DND-41 (cell line): ENCODE measurements around the gene C17orf75.

Experiments
- ATAC-seq: fragments of 200-7000 bp; cut with Tn5 transposase; 3 replicates; pipeline ENCODE4 v1.9.1; 2021; ENCODE audit warnings: low read depth; ENCODE audit not compliant: insufficient read depth
- DNase-seq: peaks from one replicate; pipeline ENCODE4 v3.0.0-alpha.2; 2020
- H2AFZ ChIP-seq: 2 replicates; pipeline ENCODE4 v1.6.0; 2012; ENCODE audit warnings: low read depth, low read length
- H3K27ac ChIP-seq: 2 replicates; pipeline ENCODE4 v1.5.1; 2012; ENCODE audit warnings: low read length, inconsistent platforms
- H3K27me3 ChIP-seq: fragments of 200-600 bp; sonication (generic); 2 replicates; pipeline ENCODE4 v1.6.0; 2012; ENCODE audit warnings: low read length, mild to moderate bottlenecking, inconsistent platforms; ENCODE audit not compliant: insufficient read depth, poor library complexity
- H3K36me3 ChIP-seq: 2 replicates; pipeline ENCODE4 v1.5.1; 2012; ENCODE audit warnings: low read length, inconsistent platforms; ENCODE audit not compliant: insufficient read depth
- H3K4me1 ChIP-seq: 2 replicates; pipeline ENCODE4 v1.5.1; 2012; ENCODE audit warnings: mild to moderate bottlenecking, low read length; ENCODE audit not compliant: insufficient read depth
- H3K4me2 ChIP-seq: 2 replicates; pipeline ENCODE4 v1.6.0; 2012; ENCODE audit warnings: mild to moderate bottlenecking, moderate library complexity, low read length, inconsistent platforms; ENCODE audit not compliant: insufficient read depth
- H3K4me3 ChIP-seq, 2 experiments: fragments of 200-600 bp in 1 of 2; shearing (Covaris generic) in 1 of 2; 2 replicates each; pipeline ENCODE4 v1.5.1; 2012 to 2016; ENCODE audit warnings: inconsistent platforms in 2 of 2, low read length in 2 of 2, mild to moderate bottlenecking in 2 of 2, low read depth in 1 of 2, moderate library complexity in 1 of 2
- H3K79me2 ChIP-seq: 2 replicates; pipeline ENCODE4 v1.6.0; 2012; ENCODE audit warnings: low read length, inconsistent platforms; ENCODE audit not compliant: insufficient read depth
- H3K9ac ChIP-seq: 2 replicates; pipeline ENCODE4 v1.6.0; 2012; ENCODE audit warnings: low read depth, mild to moderate bottlenecking, inconsistent platforms, low read length, moderate library complexity
- H3K9me3 ChIP-seq: 2 replicates; pipeline ENCODE4 v1.5.1; 2012; ENCODE audit warnings: low read length, moderate library complexity, mild to moderate bottlenecking, inconsistent platforms; ENCODE audit not compliant: insufficient read depth, severe bottlenecking
- H4K20me1 ChIP-seq: 2 replicates; pipeline ENCODE4 v1.6.0; 2012; ENCODE audit warnings: low read length; ENCODE audit not compliant: insufficient read depth
- CTCF ChIP-seq: IDR thresholded peaks from 2 replicates; pipeline ENCODE4 v1.5.1; 2012; ENCODE audit warnings: borderline replicate concordance, low read length, moderate library complexity, mild to moderate bottlenecking; ENCODE audit not compliant: poor library complexity, severe bottlenecking; ENCODE audit errors: extremely low read depth
- EZH2 ChIP-seq: IDR thresholded peaks from 3 replicates; pipeline ENCODE4 v1.6.1; 2012; ENCODE audit warnings: borderline replicate concordance, low read depth, mild to moderate bottlenecking, moderate library complexity, low read length, inconsistent platforms; ENCODE audit not compliant: severe bottlenecking

C17orf75 gene

GRCh38 chr17:32311028-32311536 lies 30.9 kb downstream of the C17orf75 start:
- Histone ChIP-seq H3K9ac (no peak overlapping the region), H4K20me1 (0 out of 2 replicates have a peak, but pooled peaks cover 3% of the 10 kb centered on the region), H3K4me1 (no peaks in the 10 kb centered on the region), H3K27ac (no peak overlapping the region), H3K27me3 (peaks cover 10% of the 10 kb centered on the region), H3K9me3 (no peaks in the 10 kb centered on the region), H3K4me3 (no peak overlapping the region), H3K36me3 (no peaks in the 10 kb centered on the region), H2AFZ (no peak overlapping the region), H3K4me2 (no peak overlapping the region), H3K79me2 (no peaks in the 10 kb centered on the region)
- ATAC-seq (no peak), DNase-seq (no peak)
- TF ChIP-seq EZH2 = no peak

GRCh38 chr17:32307658-32308057 lies 34.3 kb downstream of the C17orf75 start:
- Histone ChIP-seq H3K4me3 (no peak overlapping the region), H3K9ac (no peak overlapping the region), H2AFZ (no peak overlapping the region), H4K20me1 (0 out of 2 replicates have a peak, but pooled peaks cover 3% of the 10 kb centered on the region), H3K79me2 (no peaks in the 10 kb centered on the region), H3K36me3 (no peaks in the 10 kb centered on the region), H3K27ac (no peak overlapping the region), H3K4me2 (no peak overlapping the region), H3K27me3 (peaks cover 14% of the 10 kb centered on the region), H3K4me1 (no peaks in the 10 kb centered on the region), H3K9me3 (no peaks in the 10 kb centered on the region)
- TF ChIP-seq EZH2 (no peak), CTCF (no peak)
- ATAC-seq = no peak
- no peak for DNase-seq

- Histone ChIP-seq H3K27ac (no peak overlapping the region), H3K4me3 (no peak overlapping the region), H3K9ac (no peak overlapping the region), H3K36me3 (no peaks in the 10 kb centered on the region), H3K9me3 (no peaks in the 10 kb centered on the region), H4K20me1 (0 out of 2 replicates have a peak, but pooled peaks cover 3% of the 10 kb centered on the region), H2AFZ (no peak overlapping the region), H3K79me2 (no peaks in the 10 kb centered on the region), H3K4me2 (no peak overlapping the region), H3K4me1 (no peaks in the 10 kb centered on the region), H3K27me3 (peaks cover 14% of the 10 kb centered on the region)
- TF ChIP-seq CTCF = no peak
- no peak for TF ChIP-seq EZH2
- DNase-seq (no peak), ATAC-seq (no peak)
These were observed 36.9 kb downstream of the C17orf75 start for GRCh38 chr17:32305049-32305448.

- no peak for DNase-seq
- no peaks in the 10 kb centered on the region for H3K79me2 ChIP-seq
- H3K9ac ChIP-seq = no peak overlapping the region
- no peaks in the 10 kb centered on the region for H3K4me1 ChIP-seq
- TF ChIP-seq EZH2 = no peak
- no peak for TF ChIP-seq CTCF
- H3K27ac ChIP-seq = no peak overlapping the region
- no peak overlapping the region for H2AFZ ChIP-seq
- H3K4me3 ChIP-seq = no peak overlapping the region
- H3K9me3 ChIP-seq = no peaks in the 10 kb centered on the region
- peaks cover 14% of the 10 kb centered on the region for H3K27me3 ChIP-seq
- no peak overlapping the region for H3K4me2 ChIP-seq
- H4K20me1 ChIP-seq = 0 out of 2 replicates have a peak, but pooled peaks cover 3% of the 10 kb centered on the region
- H3K36me3 ChIP-seq = no peaks in the 10 kb centered on the region
- ATAC-seq = no peak
These were observed 38.1 kb downstream of the C17orf75 start for GRCh38 chr17:32303781-32304288.
